ENCODE results near the gene CELF4.

CELF4 gene

GRCh38 chr18:37398248-37398920 is 167.2 kb downstream of the CELF4 start:
- Histone ChIP-seq H3K36me3 (ENCODE audit: insufficient read depth, low read length) (no peaks in the 10 kb centered on the region), H3K9ac (ENCODE audit: low read depth, low read length) (no peak overlapping the region), H3K9me3 (ENCODE audit: insufficient read depth, low read length, severe bottlenecking) (no peaks in the 10 kb centered on the region), H3K27ac (ENCODE audit: low read length) (no peak overlapping the region), H3K4me1 (ENCODE audit: insufficient read depth, low read length) (no peaks in the 10 kb centered on the region), H3K79me2 (ENCODE audit: insufficient read depth, low read length) (no peaks in the 10 kb centered on the region), H3K4me2 (ENCODE audit: insufficient read depth, low read length) (no peak overlapping the region), H3K4me3 (ENCODE audit: low read depth in 1 of 2, low read length in 2 of 2) (no peak overlapping the region), H2AFZ (ENCODE audit: low read depth, low read length) (no peak overlapping the region), H3K27me3 (ENCODE audit: insufficient read depth, low read length, poor library complexity) (no peaks in the 10 kb centered on the region), H4K20me1 (ENCODE audit: insufficient read depth, low read length) (no peaks in the 10 kb centered on the region)
- DNase-seq (no peak), ATAC-seq (ENCODE audit: insufficient read depth, low read depth) (no peak)
- no peak for TF ChIP-seq CTCF (IDR thresholded peaks at IDR 0.05; ENCODE audit: borderline replicate concordance, extremely low read depth, low read length, poor library complexity, severe bottlenecking)
- TF ChIP-seq EZH2 (IDR thresholded peaks at IDR 0.05; ENCODE audit: borderline replicate concordance, low read depth, low read length, severe bottlenecking) = no peak

DNA sequence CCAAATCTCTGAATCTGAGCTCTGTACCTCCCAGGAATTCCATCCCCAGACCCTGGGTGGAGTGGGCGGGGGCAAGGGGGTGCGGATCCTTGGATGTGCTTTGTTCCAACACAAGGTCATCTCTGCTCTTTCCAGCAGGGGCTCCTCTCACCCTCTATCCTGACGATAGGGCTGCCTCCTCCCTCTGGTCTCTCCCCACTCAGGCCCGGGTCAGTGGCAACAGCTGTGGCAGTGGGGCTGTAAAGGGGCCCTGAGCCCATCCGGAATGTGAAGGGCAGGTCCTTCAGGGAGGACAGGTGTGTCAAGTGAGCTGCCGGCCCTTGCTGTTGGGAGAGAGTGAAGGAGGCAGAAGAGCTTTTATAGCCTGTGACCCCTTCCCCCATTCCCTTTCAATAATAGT is 167.8 kb downstream of the CELF4 start:
- DNase-seq (no peak), ATAC-seq (ENCODE audit: insufficient read depth, low read depth) (no peak)
- no peaks in the 10 kb centered on the region for H4K20me1 ChIP-seq (ENCODE audit: insufficient read depth, low read length)

DNA sequence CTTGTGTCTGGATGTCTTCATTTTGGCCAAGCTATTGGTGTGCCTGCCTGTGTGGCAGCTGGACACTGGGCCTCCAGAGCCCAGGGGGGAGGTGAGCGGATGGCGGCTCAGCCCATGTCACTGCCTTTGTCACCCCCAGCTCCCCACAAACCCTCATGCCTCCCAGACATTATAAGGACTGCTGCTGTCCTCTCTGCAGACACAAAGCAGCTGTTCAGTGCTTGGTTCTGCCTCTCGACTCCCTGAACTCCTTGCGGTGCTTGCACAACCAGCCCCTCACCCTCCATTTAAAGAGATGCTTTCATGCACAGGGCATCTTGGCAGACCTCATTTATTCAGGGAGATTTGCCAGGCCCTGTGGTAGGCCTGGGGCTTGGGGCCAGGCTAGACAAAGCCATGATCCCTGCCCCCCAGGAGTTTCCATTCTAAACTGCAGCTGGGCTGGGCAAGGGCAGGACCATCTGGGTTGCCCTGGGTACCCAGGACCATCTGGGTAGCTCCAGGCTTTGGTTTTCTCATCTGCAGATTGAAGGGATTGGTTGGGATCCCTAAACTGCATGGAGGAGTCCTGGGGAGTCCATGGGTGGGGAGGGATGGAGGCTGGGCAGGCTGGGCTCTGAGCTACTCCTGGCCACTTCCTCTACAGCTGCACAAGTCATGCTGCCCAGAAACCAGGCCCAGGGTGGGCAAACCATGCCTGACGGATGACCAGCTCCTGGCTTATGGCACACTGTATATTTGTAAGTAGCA is 168.5 kb downstream of the CELF4 start:
- ATAC-seq (ENCODE audit: insufficient read depth, low read depth) (no peak), DNase-seq (no peak)
- H3K79me2 ChIP-seq (ENCODE audit: insufficient read depth, low read length) = no peaks in the 10 kb centered on the region
- no peaks in the 10 kb centered on the region for H3K9me3 ChIP-seq (ENCODE audit: insufficient read depth, low read length, severe bottlenecking)
- H3K36me3 ChIP-seq (ENCODE audit: insufficient read depth, low read length) = no peaks in the 10 kb centered on the region
- H3K27ac ChIP-seq (ENCODE audit: low read length) = no peak overlapping the region
- no peak overlapping the region for H3K4me3 ChIP-seq (ENCODE audit: low read depth in 1 of 2, low read length in 2 of 2)
- no peaks in the 10 kb centered on the region for H4K20me1 ChIP-seq (ENCODE audit: insufficient read depth, low read length)
- H3K4me1 ChIP-seq (ENCODE audit: insufficient read depth, low read length) = no peaks in the 10 kb centered on the region
- no peak overlapping the region for H2AFZ ChIP-seq (ENCODE audit: low read depth, low read length)
- TF ChIP-seq EZH2 (IDR thresholded peaks at IDR 0.05; ENCODE audit: borderline replicate concordance, low read depth, low read length, severe bottlenecking) = no peak
- no peak for TF ChIP-seq CTCF (IDR thresholded peaks at IDR 0.05; ENCODE audit: borderline replicate concordance, extremely low read depth, low read length, poor library complexity, severe bottlenecking)
- H3K9ac ChIP-seq (ENCODE audit: low read depth, low read length) = no peak overlapping the region
- H3K4me2 ChIP-seq (ENCODE audit: insufficient read depth, low read length) = no peak overlapping the region
- H3K27me3 ChIP-seq (ENCODE audit: insufficient read depth, low read length, poor library complexity) = no peaks in the 10 kb centered on the region

More for the DNA sequence above, 167.8 kb downstream of the CELF4 start:
- Histone ChIP-seq H3K36me3 (ENCODE audit: insufficient read depth, low read length) (no peaks in the 10 kb centered on the region), H3K27ac (ENCODE audit: low read length) (no peak overlapping the region), H3K9ac (ENCODE audit: low read depth, low read length) (no peak overlapping the region), H3K79me2 (ENCODE audit: insufficient read depth, low read length) (no peaks in the 10 kb centered on the region), H3K9me3 (ENCODE audit: insufficient read depth, low read length, severe bottlenecking) (no peaks in the 10 kb centered on the region), H3K4me1 (ENCODE audit: insufficient read depth, low read length) (no peaks in the 10 kb centered on the region), H3K27me3 (ENCODE audit: insufficient read depth, low read length, poor library complexity) (no peaks in the 10 kb centered on the region), H2AFZ (ENCODE audit: low read depth, low read length) (no peak overlapping the region), H3K4me3 (ENCODE audit: low read depth in 1 of 2, low read length in 2 of 2) (no peak overlapping the region), H3K4me2 (ENCODE audit: insufficient read depth, low read length) (no peak overlapping the region)
- no peak for TF ChIP-seq EZH2 (IDR thresholded peaks at IDR 0.05; ENCODE audit: borderline replicate concordance, low read depth, low read length, severe bottlenecking)
- no peak for TF ChIP-seq CTCF (IDR thresholded peaks at IDR 0.05; ENCODE audit: borderline replicate concordance, extremely low read depth, low read length, poor library complexity, severe bottlenecking)

Measured in DND-41 (cell line).